MM.1S (cell line): ENCODE data around the gene CTBP1.
A peak's percentile ranks its signal among the peaks of the same experiment; 100 is the strongest.

Experiments
- DNase-seq: peaks from one replicate; pipeline ENCODE4 v3.0.0-alpha.2; 2015
- H2AFZ ChIP-seq: fragments of 300-600 bp; sonication (generic); 2 replicates; pipeline ENCODE4 v1.6.0; 2016; ENCODE audit warnings: antibody characterized with exemption, low read length
- H3F3A ChIP-seq: fragments of 300-600 bp; sonication (generic); 2 replicates; pipeline ENCODE4 v1.6.1; 2016; ENCODE audit warnings: mild to moderate bottlenecking, antibody characterized with exemption, low read length, moderate library complexity, mixed read lengths; ENCODE audit not compliant: insufficient read depth
- H3K27ac ChIP-seq: fragments of 300-600 bp; sonication (generic); 2 replicates; pipeline ENCODE4 v1.5.1; 2016; ENCODE audit warnings: mild to moderate bottlenecking, low read length
- H3K27me3 ChIP-seq: fragments of 300-600 bp; sonication (generic); replicated peaks from 2 replicates; pipeline ENCODE4 v1.6.0; 2016; ENCODE audit warnings: low read length; ENCODE audit not compliant: insufficient read depth
- H3K36me3 ChIP-seq: fragments of 300-600 bp; sonication (generic); replicated peaks from 2 replicates; pipeline ENCODE4 v1.6.1; 2016; ENCODE audit warnings: mild to moderate bottlenecking, low read length, mixed read lengths; ENCODE audit not compliant: insufficient read depth
- H3K4me1 ChIP-seq: fragments of 300-600 bp; sonication (generic); 2 replicates; pipeline ENCODE4 v1.6.1; 2016; ENCODE audit warnings: low read length, mixed read lengths
- H3K4me2 ChIP-seq: fragments of 300-600 bp; sonication (generic); 2 replicates; pipeline ENCODE4 v1.6.0; 2016; ENCODE audit warnings: low read depth, low read length
- H3K4me3 ChIP-seq: fragments of 300-600 bp; sonication (generic); 2 replicates; pipeline ENCODE4 v1.5.1; 2016; ENCODE audit warnings: low read length, mixed read lengths
- H3K79me2 ChIP-seq: fragments of 300-600 bp; sonication (generic); 2 replicates; pipeline ENCODE4 v1.6.1; 2016; ENCODE audit warnings: mixed run types, low read length, mixed read lengths
- H3K9ac ChIP-seq: fragments of 300-600 bp; sonication (generic); 2 replicates; pipeline ENCODE4 v1.6.1; 2016; ENCODE audit warnings: low read length, mixed read lengths
- H3K9me2 ChIP-seq: fragments of 300-600 bp; sonication (generic); replicated peaks from 2 replicates; pipeline ENCODE4 v1.6.1; 2016; ENCODE audit warnings: mild to moderate bottlenecking, low read length, mixed read lengths; ENCODE audit not compliant: insufficient read depth
- H3K9me3 ChIP-seq: fragments of 300-600 bp; sonication (generic); replicated peaks from 2 replicates; pipeline ENCODE4 v1.6.1; 2016; ENCODE audit warnings: mild to moderate bottlenecking, low read length, mixed read lengths; ENCODE audit not compliant: insufficient read depth
- H4K20me1 ChIP-seq: fragments of 300-600 bp; sonication (generic); 2 replicates; pipeline ENCODE4 v1.6.1; 2016; ENCODE audit warnings: mild to moderate bottlenecking, low read length, moderate library complexity, mixed read lengths; ENCODE audit not compliant: insufficient read depth
- EZH2 ChIP-seq: fragments of 300-600 bp; sonication (generic); optimal IDR thresholded peaks from 2 replicates; pipeline ENCODE3; 2017; ENCODE audit warnings: low read depth, mild to moderate bottlenecking, antibody characterized with exemption, low read length, mixed read lengths
- EZH2phosphoT487 ChIP-seq: fragments of 300-600 bp; sonication (generic); IDR thresholded peaks from 2 replicates; pipeline ENCODE4 v1.6.1; 2018; ENCODE audit warnings: antibody characterized with exemption, low read length
- TF ChIP-seq, protein P1 (sequence below): fragments of 300-600 bp; sonication (generic); IDR thresholded peaks from 2 replicates; pipeline ENCODE4 v1.5.1; 2016; ENCODE audit warnings: antibody characterized with exemption, low read length, mixed read lengths

CTBP1 gene

DNA sequence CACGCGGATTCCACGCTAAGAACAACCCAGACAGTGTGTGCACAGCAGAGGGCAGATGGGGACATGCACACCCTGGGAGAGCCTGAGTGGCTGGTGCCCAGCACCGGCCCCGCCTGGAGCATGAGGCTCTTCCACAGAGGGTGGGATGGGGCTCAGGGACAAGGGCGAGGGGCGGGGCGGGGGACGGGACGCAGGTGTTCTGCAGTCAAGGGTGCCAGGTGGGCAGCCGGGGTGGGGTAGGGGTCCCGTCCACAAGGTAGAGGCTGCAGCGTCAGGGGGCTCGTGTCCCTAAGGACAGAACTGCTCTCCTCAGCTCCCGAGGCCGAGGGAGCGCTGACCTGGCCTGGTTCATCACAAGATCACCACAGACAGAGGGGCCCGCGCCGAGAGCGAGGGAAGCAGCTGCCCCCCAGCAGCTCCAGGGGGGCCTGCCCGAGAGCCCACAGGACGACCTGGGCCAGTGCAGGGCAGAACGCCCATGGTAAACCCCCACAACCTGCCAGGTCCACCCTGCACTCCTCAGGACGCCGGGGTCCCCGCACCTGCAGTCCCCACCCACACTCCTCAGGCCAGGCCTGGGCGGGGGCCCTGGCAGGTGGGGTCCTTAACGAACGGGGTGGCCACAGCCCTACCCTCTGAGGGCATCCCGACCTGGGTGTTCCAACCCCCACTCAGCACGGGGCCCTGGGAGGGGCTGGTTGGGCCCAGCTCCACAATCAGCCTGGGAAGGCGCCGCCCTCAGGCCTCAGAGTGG lies 26.7 kb downstream of the CTBP1 start:
- Histone ChIP-seq H3K27ac (no peak overlapping the region), H3K4me1 (peaks cover 31% of the 10 kb centered on the region), H3K4me3 (no peak overlapping the region), H3F3A (peaks cover 41% of the 10 kb centered on the region), H3K4me2 (no peak overlapping the region), H2AFZ (no peak overlapping the region), H3K9ac (no peak overlapping the region), H3K36me3 (peaks cover 34% of the 10 kb centered on the region), H4K20me1 (no peaks in the 10 kb centered on the region), H3K27me3 (no peaks in the 10 kb centered on the region), H3K9me3 (no peaks in the 10 kb centered on the region), H3K79me2 (peaks cover 36% of the 10 kb centered on the region), H3K9me2 (no peaks in the 10 kb centered on the region)
- no peak for DNase-seq
- TF ChIP-seq EZH2phosphoT487 (no peak), EZH2 (no peak)
- TF ChIP-seq, protein P1, sequence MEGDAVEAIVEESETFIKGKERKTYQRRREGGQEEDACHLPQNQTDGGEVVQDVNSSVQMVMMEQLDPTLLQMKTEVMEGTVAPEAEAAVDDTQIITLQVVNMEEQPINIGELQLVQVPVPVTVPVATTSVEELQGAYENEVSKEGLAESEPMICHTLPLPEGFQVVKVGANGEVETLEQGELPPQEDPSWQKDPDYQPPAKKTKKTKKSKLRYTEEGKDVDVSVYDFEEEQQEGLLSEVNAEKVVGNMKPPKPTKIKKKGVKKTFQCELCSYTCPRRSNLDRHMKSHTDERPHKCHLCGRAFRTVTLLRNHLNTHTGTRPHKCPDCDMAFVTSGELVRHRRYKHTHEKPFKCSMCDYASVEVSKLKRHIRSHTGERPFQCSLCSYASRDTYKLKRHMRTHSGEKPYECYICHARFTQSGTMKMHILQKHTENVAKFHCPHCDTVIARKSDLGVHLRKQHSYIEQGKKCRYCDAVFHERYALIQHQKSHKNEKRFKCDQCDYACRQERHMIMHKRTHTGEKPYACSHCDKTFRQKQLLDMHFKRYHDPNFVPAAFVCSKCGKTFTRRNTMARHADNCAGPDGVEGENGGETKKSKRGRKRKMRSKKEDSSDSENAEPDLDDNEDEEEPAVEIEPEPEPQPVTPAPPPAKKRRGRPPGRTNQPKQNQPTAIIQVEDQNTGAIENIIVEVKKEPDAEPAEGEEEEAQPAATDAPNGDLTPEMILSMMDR, result no peak

DNA sequence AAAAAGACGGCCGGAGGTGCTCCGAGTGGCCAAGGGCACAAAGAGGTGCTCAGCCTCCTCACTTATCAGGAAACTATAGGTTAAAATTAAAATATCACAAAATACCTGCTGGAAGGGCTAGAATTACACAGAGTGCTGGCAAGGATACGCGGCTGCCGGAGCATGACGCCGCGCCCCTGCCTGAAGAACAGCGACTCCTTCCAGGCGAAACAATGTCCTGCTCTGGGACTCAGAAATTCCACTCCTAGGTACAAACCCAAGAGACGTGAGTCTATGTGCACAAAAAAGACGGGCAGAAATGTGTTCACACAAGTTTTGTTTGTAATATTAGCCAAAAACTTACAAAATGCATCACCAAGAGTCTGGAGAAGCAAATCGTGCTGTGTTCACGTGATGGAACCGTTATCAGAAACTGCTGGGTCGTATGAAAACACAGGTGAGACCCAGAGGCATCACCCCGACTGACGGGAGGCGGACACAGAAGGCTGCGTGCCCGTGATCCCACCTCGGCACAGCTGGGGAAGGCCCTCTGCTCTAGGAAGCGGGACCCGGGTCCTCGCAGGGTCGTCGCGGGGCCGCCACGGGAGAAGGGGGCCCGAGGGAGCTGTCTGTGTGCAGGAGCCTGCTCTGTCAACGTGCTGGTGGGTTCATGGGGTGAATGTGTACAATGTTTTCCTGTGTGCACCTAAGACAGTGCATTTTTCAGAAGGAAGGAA lies 27.6 kb downstream of the CTBP1 start:
- Histone ChIP-seq H3K9me3 (no peaks in the 10 kb centered on the region), H3K9ac (no peak overlapping the region), H3K4me2 (no peak overlapping the region), H3K4me1 (peaks cover 40% of the 10 kb centered on the region), H3K79me2 (peaks cover 37% of the 10 kb centered on the region), H3K9me2 (no peaks in the 10 kb centered on the region), H3K4me3 (no peak overlapping the region), H3K36me3 (peaks cover 38% of the 10 kb centered on the region), H3F3A (peaks cover 50% of the 10 kb centered on the region), H3K27ac (no peak overlapping the region), H4K20me1 (no peaks in the 10 kb centered on the region), H2AFZ (no peak overlapping the region), H3K27me3 (no peaks in the 10 kb centered on the region)
- DNase-seq, result no peak
- TF ChIP-seq EZH2phosphoT487, result no peak
- TF ChIP-seq, protein P1, result no peak
- TF ChIP-seq EZH2, result no peak

DNA sequence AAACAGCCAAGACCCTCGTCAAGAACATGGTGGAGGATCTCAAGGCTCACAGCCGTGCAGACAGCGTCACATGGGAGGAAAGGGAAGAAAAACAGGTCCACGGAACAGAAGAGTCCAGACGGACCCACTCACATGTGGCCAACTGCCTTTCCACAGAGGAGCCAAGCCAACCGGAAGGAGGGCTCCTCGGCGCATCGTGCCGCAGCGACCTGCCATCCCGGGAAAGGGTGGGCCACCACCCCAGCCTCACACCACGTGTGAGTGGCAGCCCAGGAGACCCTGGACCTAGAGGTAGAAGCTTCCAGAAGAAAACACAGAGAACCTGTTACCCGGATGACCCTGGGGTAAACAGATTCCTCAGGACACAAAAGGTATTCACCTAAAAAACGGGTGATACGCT lies 28.4 kb downstream of the CTBP1 start:
- no peak for DNase-seq
- H3K9me2 ChIP-seq, result no peaks in the 10 kb centered on the region
- no peaks in the 10 kb centered on the region for H4K20me1 ChIP-seq
- peaks cover 38% of the 10 kb centered on the region for H3K79me2 ChIP-seq
- TF ChIP-seq EZH2phosphoT487 (no peak), EZH2 (no peak)
- TF ChIP-seq, protein P1, result no peak
- peaks cover 47% of the 10 kb centered on the region for H3K4me1 ChIP-seq
- H3F3A ChIP-seq, result peaks cover 58% of the 10 kb centered on the region
- H3K4me3 ChIP-seq, result no peak overlapping the region
- H3K4me2 ChIP-seq, result no peak overlapping the region
- H3K9me3 ChIP-seq, result no peaks in the 10 kb centered on the region
- peak overlapping the region; percentile 96; the same call in 1 of the 2 replicates for H3K27ac ChIP-seq
- H3K27me3 ChIP-seq, result no peaks in the 10 kb centered on the region
- no peak overlapping the region for H3K9ac ChIP-seq
- peaks cover 38% of the 10 kb centered on the region for H3K36me3 ChIP-seq
- H2AFZ ChIP-seq, result no peak overlapping the region
